GM18498 (cell line): Measurements from ENCODE around the gene CALB2.

Source experiments
- ATAC-seq: cut with Tn5 transposase; IDR thresholded peaks from one replicate; pipeline ENCODE4 v1.9.1; 2021; ENCODE audit warnings: mild to moderate bottlenecking, moderate library complexity; ENCODE audit not compliant: unreplicated experiment

Gene CALB2

DNA sequence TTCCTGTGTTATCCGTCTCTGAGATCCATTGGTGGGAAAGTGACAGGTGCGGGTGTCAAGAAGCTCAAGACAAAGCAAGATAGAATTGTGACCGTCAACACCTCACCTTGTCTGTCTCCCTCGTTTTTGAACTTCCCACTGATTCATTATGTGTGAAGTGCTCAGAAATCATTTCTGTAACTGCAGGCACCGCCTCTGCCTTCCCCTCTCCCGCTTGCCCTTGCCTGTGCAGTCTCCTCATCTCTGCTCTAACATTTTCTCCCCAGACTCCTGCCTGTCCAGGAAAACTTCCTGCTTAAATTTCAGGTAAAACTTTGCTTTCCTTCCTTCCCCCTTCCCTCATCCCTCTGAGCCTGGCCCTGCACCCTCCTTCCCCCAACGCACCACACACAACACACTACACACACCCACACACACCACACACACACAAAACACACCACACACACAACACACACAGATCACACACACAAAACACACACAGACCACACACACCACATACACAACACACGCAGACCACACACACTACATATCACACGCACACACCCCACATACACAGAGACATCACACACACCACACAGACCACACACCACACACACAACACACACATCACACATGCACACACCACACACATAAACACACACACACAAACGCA lies 25.7 kb downstream of the CALB2 start:
- ATAC-seq, result no peak

DNA sequence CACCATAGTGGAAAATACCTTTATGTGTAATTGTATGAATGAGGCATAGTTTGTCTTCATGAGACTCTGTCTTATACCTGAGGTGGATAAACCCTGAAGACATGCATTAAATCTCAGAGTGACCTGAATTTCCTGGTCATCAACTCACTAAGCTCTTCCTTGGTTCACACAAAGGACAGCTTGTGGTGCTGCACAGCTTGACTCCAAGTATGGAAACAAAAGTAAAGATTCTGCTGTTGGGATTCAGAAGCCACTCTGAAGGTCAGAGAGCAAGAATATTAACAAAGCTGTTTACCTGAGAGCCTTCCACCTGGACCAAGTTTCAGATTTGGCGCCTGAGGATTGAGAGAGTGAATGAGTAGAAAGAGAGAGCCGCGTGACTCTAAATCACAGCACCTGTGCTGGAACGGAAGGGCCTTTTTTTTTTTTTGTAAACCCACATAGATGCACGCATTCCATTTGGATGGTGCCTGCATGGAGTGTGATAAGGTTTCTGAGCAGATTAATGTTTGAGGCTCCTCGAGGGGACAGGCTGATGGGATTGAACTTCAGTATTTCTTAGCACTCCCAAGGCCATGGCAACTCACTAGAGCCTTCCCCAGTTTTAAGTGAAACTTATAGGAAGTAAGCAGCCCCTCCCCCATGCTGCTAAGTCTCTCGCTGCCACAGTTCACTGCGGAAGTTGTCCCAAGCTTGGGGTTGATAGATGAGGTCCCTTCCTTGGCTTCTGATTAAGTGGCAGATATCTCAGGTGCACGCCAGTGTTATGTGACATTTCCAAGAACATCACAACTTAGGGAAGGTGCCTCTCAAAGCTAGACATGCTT lies 28.7 kb downstream of the CALB2 start:
- ATAC-seq, result no peak

- ATAC-seq, result no peak
These were observed 30.8 kb downstream of the CALB2 start for GRCh38 chr16:71389330-71389729.

GRCh38 chr16:71396594-71396993 lies 38.1 kb downstream of the CALB2 start:
- no peak for ATAC-seq

DNA sequence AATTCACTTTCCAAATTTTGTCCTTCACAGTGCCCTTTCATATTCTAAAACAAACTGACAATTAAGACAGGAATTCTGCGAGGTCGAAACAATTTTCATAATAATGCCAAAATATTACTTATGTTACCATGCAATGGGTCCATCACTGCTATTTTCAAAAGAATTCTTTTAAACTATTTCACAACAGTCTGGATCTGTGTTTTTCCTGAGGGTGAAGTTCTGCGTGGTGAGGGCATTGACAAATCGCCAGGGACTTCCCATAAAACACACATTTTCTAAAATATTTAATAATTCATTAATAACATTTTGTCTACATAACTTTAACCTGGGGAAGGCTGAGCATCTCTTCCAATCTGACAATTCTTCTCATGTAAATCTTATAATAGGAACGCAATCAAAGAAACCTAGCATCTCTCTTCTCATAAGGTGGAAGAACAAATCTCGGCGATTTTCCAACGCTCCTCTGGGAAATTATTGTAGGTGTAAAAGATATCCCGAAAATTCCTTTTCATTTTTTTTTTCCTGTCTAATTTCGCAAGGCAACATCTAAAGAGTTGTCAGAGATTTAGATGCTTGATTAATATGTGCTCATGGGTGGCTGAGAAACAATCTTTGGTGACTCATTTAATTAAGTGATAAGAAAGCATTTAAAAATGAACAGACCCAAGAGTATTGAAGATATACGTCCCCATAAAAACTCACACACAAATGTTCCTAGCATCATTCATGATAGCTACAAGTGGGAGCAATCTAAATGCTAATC lies 41.5 kb downstream of the CALB2 start:
- ATAC-seq, result no peak

- ATAC-seq, result no peak
These were observed 43.5 kb downstream of the CALB2 start for GRCh38 chr16:71402007-71402406.

- ATAC-seq, result no peak
These were observed 44.2 kb downstream of the CALB2 start for GRCh38 chr16:71402674-71403073.

DNA sequence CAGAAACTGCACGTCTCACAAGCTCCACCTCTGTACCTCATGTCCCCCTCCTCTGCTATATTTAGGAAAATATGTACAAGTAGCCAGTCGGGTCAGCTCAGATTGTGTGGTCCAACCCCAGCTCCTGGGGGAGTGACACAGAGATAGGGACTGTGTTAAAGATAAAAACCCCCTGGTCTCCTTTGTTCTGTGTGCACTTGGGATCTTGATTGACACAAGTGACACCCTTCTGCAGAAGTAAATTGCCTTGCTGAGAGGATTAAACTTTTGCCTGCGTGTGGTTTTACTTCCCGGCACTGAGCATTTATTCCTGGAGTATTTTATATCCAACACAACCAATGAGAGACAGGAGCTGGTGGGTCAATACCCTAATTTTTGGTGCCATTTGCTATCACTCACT lies 45.8 kb downstream of the CALB2 start:
- no peak for ATAC-seq

GRCh38 chr16:71406316-71406715 lies 47.8 kb downstream of the CALB2 start:
- ATAC-seq, result no peak

DNA sequence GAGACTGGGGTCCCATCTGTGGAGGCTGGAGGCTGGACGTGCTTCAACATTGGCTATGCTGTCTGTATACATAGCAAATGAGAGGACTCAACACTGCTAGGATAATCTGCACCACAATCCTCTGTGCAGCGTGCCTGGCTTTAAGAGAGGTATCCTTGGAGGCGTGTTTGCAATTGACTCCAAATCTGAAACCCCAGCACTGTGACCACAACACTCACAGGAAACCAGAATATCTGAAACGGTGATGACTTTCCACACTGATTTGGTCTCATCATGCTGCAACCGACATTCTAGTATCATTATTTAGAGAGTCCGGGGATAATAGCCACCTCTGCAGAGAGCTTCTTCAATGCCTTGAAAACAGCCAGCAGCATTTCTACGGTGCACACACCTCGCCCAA lies 48.2 kb downstream of the CALB2 start:
- ATAC-seq, result no peak

- ATAC-seq, result no peak
These were observed 49.2 kb downstream of the CALB2 start for GRCh38 chr16:71407731-71408130.

- ATAC-seq, result no peak
These were observed 50.0 kb downstream of the CALB2 start for GRCh38 chr16:71408536-71408935.

DNA sequence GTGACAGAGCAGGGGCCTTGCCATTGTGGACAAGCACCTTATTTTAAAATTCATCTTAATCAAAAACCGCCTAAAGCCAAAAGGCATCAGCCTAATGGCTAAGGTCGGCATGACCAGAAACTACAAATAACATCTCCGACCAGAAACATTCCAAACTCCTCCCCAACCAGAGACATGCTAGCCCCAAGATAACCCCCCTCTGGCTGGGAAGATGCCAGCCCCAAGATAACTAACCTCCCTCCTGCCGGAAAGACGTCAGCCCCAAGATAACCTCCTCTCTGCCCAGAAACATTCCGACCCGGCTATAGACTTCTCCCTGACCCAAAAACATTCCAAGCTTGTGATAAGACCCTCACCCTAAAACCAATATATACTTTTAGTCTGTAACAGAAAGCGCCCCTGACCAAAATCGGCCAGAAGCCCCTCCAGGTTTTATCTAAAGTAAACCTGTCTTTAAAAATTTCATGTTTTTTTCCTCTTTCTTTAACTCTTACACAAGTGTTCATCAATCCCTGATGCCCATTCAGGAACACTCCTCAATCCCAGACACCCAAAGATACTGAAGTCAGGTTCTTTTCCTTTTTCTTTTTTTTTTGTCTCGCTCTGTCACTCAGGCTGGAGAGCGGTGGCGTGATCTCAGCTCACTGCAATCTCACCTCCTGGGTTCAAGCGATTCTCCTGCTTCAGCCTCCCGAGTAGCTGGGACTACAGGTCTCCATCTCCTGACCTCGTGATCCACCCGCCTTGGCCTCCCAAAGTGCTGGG lies 50.7 kb downstream of the CALB2 start:
- ATAC-seq, result no peak

DNA sequence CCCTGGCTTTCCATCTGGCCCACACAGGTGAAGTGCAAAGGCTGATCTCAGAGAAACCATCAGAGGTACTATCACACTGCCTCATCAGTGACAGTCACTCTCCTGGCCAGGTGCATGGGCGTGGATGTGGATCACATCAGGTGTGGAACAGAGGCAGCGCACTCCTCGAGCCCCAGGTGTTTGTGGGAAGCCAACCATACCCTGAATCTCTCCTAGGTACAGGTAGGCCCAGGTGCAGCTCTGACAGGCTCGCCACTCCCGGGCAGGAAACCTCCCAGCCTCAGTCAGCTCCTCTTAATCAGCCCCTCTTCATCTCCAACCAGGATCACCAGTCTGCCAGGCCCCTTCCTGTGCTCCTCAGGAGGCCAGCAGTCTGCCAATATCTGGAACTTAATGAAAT lies 51.6 kb downstream of the CALB2 start:
- ATAC-seq, result no peak

GRCh38 chr16:71412270-71413160 lies 54.0 kb downstream of the CALB2 start:
- no peak for ATAC-seq

DNA sequence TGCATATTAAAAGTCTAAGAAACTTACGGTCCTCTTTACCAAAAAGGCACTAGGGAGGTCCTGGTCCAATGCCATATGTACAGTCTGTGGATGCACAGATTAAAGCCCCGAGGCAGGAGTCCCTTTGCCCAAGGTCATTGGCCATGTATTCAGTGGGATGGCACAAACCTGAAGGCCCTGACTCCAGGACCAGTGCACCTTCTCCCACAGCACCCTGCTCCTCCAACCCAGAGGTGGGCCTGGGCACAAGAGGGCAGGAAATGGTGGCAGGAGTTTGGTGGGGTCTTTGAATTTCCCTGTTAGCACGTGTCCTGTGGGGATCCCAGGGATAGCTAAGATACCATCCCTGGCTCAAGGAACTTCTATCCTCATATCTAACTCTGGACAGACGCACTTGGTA lies 54.8 kb downstream of the CALB2 start:
- ATAC-seq, result no peak

DNA sequence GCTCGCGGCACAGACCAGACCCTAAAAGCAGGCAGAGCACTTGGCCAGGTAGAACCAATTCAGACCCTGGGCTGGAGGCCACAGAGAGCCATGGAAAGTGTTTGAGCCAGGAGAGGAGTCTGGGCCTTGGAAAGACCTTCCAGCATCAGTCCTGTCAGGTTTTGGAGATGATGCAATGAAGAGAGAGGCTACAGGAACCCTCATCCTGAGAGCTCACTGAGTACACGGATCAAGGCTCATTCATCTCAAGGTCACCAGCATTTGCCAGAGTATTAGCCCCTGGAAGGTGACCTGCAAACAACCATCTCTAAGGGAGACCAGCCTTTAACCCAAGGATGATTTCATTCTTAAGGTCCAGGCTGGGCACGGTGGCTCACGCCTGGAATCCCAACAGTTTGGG lies 55.5 kb downstream of the CALB2 start:
- ATAC-seq, result no peak

DNA sequence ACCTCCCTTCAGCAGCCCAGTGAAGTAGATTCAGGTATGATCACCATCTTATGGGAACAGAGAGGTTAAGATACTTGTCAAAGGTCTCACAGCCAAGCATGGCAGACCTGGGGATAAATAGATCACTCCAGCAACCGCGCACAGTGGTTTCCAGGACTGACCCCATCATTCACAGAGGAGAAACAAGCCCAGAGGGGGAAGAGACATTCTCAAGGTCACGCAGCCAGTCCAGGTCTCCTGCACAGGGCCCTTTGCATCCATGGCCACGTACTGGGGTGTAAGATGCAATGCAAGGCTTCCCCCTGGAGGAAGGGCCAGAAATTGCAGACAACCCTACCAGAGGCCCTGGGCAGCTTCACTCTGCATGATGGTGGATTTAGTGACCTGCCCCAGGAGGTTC lies 63.4 kb downstream of the CALB2 start:
- ATAC-seq, result no peak

DNA sequence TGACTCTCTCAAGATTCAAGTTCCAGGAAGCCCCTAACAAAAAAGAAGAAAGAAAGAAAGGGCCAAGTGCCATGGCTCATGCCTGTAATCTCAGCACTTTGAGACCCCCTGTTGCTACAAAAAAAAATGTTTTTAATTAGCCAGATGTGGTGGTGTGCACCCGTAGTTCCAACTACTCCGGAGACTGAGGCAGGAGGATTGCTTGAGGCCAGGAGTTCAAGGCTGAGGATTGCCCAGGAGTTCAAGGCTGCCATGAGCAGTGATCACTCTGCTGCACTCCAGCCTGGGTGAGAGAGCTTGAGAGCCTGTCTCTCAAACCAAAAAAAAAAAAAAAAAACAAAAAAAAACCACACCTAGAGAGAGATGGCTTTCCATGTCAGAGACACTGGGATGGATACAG lies 64.5 kb downstream of the CALB2 start:
- no peak for ATAC-seq

DNA sequence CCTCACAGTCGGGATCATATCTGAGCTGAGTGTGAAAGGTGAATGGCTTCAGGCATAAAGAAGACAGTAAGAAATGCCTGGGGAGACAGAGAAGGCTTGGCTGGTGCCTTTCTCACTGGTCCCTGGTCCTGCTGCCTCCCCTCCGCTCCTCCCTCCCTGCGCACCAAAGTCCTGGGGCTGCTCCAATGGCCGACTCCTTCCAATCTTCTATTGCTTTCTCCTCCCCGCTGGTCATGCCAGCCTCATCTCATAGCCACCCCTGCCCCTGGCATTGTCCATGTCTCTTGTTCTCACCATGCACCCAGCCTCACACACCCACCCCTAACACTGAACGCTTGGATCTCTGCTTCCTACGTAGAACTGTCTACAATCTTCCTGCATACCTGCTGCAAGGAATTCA lies 65.3 kb downstream of the CALB2 start:
- ATAC-seq, result no peak
